ENCODE results near the gene MRPL12. TPM values are rescaled to one million over a fixed set of nuclear protein-coding genes. Genes with fewer than 3 reads are reported as not detected.

Gene MRPL12
- total and polyA plus RNA-seq, 9 of the 15 experiments (the other 6 are each of a cell fraction or from before 2014, with no cell fraction given), result 0.94 to 338 (median 100) TPM

GRCh38 chr17:81702934-81703746 lies at the start of gene MRPL12 (continued):
- TF ChIP-seq ZMIZ1 (IDR thresholded peaks at IDR 0.05; ENCODE audit: low read depth in 2 of 2, low read length in 2 of 2) (peak in 1 of 2 experiments; percentile 56; a peak in 1 of 4 replicates), CHAMP1 (IDR thresholded peaks at IDR 0.05) (no peak), ZNF23 (CRISPR knock-in tag; IDR thresholded peaks at IDR 0.05) (no peak), SAP30 (IDR thresholded peaks at IDR 0.05; ENCODE audit: borderline replicate concordance, insufficient read depth, low read depth, low read length, poor library complexity, severe bottlenecking) (peak; percentile 46), CBFA2T3 (IDR thresholded peaks at IDR 0.05) (peak; percentile 7; the same call in 1 of the 2 replicates), MNT (conservative IDR thresholded peaks at IDR 0.05) (peak; percentile 81 to 95), CHD4 (IDR thresholded peaks at IDR 0.05; ENCODE audit: insufficient read depth, insufficient replicate concordance, low read depth, low read length, poor library complexity, severe bottlenecking) (no peak), NFIX (CRISPR knock-in tag; IDR thresholded peaks at IDR 0.05; ENCODE audit: low read depth) (no peak), POLR2A (conservative IDR thresholded peaks at IDR 0.05) (peak; percentile 93), ZNF436 (CRISPR knock-in tag; IDR thresholded peaks at IDR 0.05) (no peak), ZNF133 (CRISPR knock-in tag; IDR thresholded peaks at IDR 0.05) (no peak), TAF7 (tag; IDR thresholded peaks at IDR 0.05) (peak; percentile 54), ETV6 (IDR thresholded peaks at IDR 0.05; ENCODE audit: borderline replicate concordance in 1 of 2, low read depth in 2 of 2, low read length in 1 of 2) (no peak), ETV6 (CRISPR knock-in tag; IDR thresholded peaks at IDR 0.05; ENCODE audit: borderline replicate concordance) (no peak)
- TF ChIP-seq, protein P1, sequence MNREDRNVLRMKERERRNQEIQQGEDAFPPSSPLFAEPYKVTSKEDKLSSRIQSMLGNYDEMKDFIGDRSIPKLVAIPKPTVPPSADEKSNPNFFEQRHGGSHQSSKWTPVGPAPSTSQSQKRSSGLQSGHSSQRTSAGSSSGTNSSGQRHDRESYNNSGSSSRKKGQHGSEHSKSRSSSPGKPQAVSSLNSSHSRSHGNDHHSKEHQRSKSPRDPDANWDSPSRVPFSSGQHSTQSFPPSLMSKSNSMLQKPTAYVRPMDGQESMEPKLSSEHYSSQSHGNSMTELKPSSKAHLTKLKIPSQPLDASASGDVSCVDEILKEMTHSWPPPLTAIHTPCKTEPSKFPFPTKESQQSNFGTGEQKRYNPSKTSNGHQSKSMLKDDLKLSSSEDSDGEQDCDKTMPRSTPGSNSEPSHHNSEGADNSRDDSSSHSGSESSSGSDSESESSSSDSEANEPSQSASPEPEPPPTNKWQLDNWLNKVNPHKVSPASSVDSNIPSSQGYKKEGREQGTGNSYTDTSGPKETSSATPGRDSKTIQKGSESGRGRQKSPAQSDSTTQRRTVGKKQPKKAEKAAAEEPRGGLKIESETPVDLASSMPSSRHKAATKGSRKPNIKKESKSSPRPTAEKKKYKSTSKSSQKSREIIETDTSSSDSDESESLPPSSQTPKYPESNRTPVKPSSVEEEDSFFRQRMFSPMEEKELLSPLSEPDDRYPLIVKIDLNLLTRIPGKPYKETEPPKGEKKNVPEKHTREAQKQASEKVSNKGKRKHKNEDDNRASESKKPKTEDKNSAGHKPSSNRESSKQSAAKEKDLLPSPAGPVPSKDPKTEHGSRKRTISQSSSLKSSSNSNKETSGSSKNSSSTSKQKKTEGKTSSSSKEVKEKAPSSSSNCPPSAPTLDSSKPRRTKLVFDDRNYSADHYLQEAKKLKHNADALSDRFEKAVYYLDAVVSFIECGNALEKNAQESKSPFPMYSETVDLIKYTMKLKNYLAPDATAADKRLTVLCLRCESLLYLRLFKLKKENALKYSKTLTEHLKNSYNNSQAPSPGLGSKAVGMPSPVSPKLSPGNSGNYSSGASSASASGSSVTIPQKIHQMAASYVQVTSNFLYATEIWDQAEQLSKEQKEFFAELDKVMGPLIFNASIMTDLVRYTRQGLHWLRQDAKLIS (CRISPR knock-in tag; IDR thresholded peaks at IDR 0.05), result peak; percentile 95
